ENCODE results near the gene SRSF2.

The SRSF2 gene

GRCh38 chr17:76726776-76727718 is 10.1 kb downstream of the SRSF2 start, which contains the start of gene METTL23:
METTL23 (plus strand) TSS chr17:76726839; CDS start chr17:76729711, 2,872 bp downstream.
- Histone ChIP-seq H3K27ac (ENCODE audit: low read depth, low read length) (peak within 1 kb of the TSS; percentile 100), H3K36me3 (ENCODE audit: low read length) (peaks cover 14% of the 10 kb centered on the region), H3K9me3 (ENCODE audit: insufficient read depth, low read length) (no peaks in the 10 kb centered on the region), H3K4me3 (ENCODE audit: insufficient read depth, low read length, poor library complexity, severe bottlenecking) (peak within 1 kb of the TSS; percentile 99), H4K20me1 (ENCODE audit: low read depth, low read length) (no peaks in the 10 kb centered on the region), H3K4me2 (ENCODE audit: low read depth, low read length, poor library complexity, severe bottlenecking) (peak within 1 kb of the TSS; percentile 99), H3F3A (ENCODE audit: insufficient read depth) (peaks cover 38% of the 10 kb centered on the region), H2AFZ (ENCODE audit: low read depth, low read length, severe bottlenecking) (peak within 1 kb of the TSS; percentile 72), H3K27me3 (ENCODE audit: low read length) (no peaks in the 10 kb centered on the region), H3K9me2 (replicated peaks; ENCODE audit: insufficient read depth, low read length) (no peaks in the 10 kb centered on the region), H3K79me2 (ENCODE audit: insufficient read depth, low read length) (peaks cover 70% of the 10 kb centered on the region), H3K9ac (ENCODE audit: low read length) (peak within 1 kb of the TSS; percentile 100)
- TF ChIP-seq EZH2phosphoT487 (conservative IDR thresholded peaks at IDR 0.05; ENCODE audit: low read length) (no peak), CTCF (IDR thresholded peaks at IDR 0.05; ENCODE audit: insufficient read depth, low read length, poor library complexity, severe bottlenecking) (peak; percentile 72)

- peak within 1 kb of the TSS; percentile 100 for H3K9ac ChIP-seq (ENCODE audit: low read length)
- H2AFZ ChIP-seq (ENCODE audit: low read depth, low read length, severe bottlenecking): peak within 1 kb of the TSS; percentile 72
- TF ChIP-seq CTCF (IDR thresholded peaks at IDR 0.05; ENCODE audit: insufficient read depth, low read length, poor library complexity, severe bottlenecking): no peak
- no peak for TF ChIP-seq EZH2phosphoT487 (conservative IDR thresholded peaks at IDR 0.05; ENCODE audit: low read length)
- peak within 1 kb of the TSS; percentile 100 for H3K27ac ChIP-seq (ENCODE audit: low read depth, low read length)
- H3K4me2 ChIP-seq (ENCODE audit: low read depth, low read length, poor library complexity, severe bottlenecking): peak within 1 kb of the TSS; percentile 99
- peaks cover 64% of the 10 kb centered on the region for H3K79me2 ChIP-seq (ENCODE audit: insufficient read depth, low read length)
- H3K4me3 ChIP-seq (ENCODE audit: insufficient read depth, low read length, poor library complexity, severe bottlenecking): peak within 1 kb of the TSS; percentile 99
- no peaks in the 10 kb centered on the region for H3K9me2 ChIP-seq (replicated peaks; ENCODE audit: insufficient read depth, low read length)
- no peaks in the 10 kb centered on the region for H4K20me1 ChIP-seq (ENCODE audit: low read depth, low read length)
- no peaks in the 10 kb centered on the region for H3K27me3 ChIP-seq (ENCODE audit: low read length)
- H3F3A ChIP-seq (ENCODE audit: insufficient read depth): peaks cover 31% of the 10 kb centered on the region
- no peaks in the 10 kb centered on the region for H3K9me3 ChIP-seq (ENCODE audit: insufficient read depth, low read length)
- peaks cover 17% of the 10 kb centered on the region for H3K36me3 ChIP-seq (ENCODE audit: low read length)
Measured at GRCh38 chr17:76726231-76726775, 10.8 kb downstream of the SRSF2 start, which contains the start of gene JMJD6. JMJD6 (minus strand) TSS chr17:76726606; CDS start chr17:76726475, 131 bp downstream.

GRCh38 chr17:76725580-76726230 is 11.4 kb downstream of the SRSF2 start:
- Histone ChIP-seq H3K9me3 (ENCODE audit: insufficient read depth, low read length) (no peaks in the 10 kb centered on the region), H3K4me2 (ENCODE audit: low read depth, low read length, poor library complexity, severe bottlenecking) (peak overlapping the region; percentile 99), H2AFZ (ENCODE audit: low read depth, low read length, severe bottlenecking) (peak overlapping the region; percentile 72), H3K9me2 (replicated peaks; ENCODE audit: insufficient read depth, low read length) (no peaks in the 10 kb centered on the region), H3K4me3 (ENCODE audit: insufficient read depth, low read length, poor library complexity, severe bottlenecking) (peak overlapping the region; percentile 99), H3K79me2 (ENCODE audit: insufficient read depth, low read length) (peaks cover 62% of the 10 kb centered on the region), H3F3A (ENCODE audit: insufficient read depth) (peaks cover 27% of the 10 kb centered on the region), H3K27me3 (ENCODE audit: low read length) (no peaks in the 10 kb centered on the region), H3K27ac (ENCODE audit: low read depth, low read length) (peak overlapping the region; percentile 100), H3K36me3 (ENCODE audit: low read length) (peaks cover 17% of the 10 kb centered on the region), H4K20me1 (ENCODE audit: low read depth, low read length) (no peaks in the 10 kb centered on the region), H3K9ac (ENCODE audit: low read length) (peak overlapping the region; percentile 100)
- TF ChIP-seq CTCF (IDR thresholded peaks at IDR 0.05; ENCODE audit: insufficient read depth, low read length, poor library complexity, severe bottlenecking): no peak
- TF ChIP-seq EZH2phosphoT487 (conservative IDR thresholded peaks at IDR 0.05; ENCODE audit: low read length): no peak
